ENCODE results near the gene PCIF1. TPM values are rescaled to one million over a fixed set of nuclear protein-coding genes. Genes with fewer than 3 reads are reported as not detected.

PCIF1 gene
- total RNA-seq, 2 experiments from 2014 or later, result 100 TPM

DNA sequence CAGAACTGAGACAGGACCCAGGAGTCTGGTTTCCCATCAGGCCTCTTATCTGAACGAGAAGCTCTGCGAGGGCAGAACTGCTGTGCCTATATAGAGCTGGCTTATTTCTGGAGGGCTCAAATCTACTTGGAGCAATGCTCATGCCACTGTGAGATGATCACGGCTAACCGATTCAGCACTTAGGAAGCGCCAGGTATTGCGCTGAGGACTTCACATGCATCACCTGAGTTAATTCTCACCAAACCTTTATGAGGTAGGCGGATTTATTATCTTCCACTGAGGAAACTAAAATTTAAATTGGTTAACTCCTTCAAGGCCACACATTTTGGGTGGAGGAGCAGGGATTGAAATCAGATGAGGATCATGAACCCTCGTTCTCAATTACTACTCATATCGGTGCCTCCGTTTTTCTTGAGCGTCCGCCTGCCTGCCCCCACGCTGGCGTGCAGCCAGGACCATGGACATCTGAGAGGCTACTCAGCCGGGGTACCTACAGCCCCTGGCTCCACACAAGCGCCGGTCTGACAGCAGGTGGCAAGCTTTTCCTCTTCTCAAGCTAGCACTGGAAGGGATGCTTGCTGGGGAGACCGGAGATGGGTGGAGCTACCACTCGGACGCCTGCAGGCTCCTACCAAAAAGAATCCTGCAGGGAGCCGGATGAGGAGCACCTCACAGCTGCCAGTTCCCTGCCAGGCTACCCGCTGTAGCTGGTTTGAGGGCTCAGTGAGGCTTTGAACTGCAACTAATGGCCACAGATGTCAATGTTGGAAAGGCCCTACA is 1.0 kb upstream of the PCIF1 start:
- H3K9me3 Mint-ChIP-seq, result no peaks in the 10 kb centered on the region
- Histone ChIP-seq H3K27ac (ENCODE audit: low read depth in 1 of 2, low read length in 2 of 2) (peak overlapping the region; percentile 96 to 99), H3K27me3 (ENCODE audit: control insufficient read depth in 1 of 2, insufficient read depth in 2 of 2, low read length in 2 of 2) (no peaks in the 10 kb centered on the region), H3K36me3 (ENCODE audit: insufficient read depth, low read length) (peaks cover 17% of the 10 kb centered on the region), H3K4me3 (ENCODE audit: low read length) (peak overlapping the region; percentile 100), H3K4me1 (ENCODE audit: insufficient read depth, low read length) (peaks cover 36% of the 10 kb centered on the region), H3K9me3 (ENCODE audit: control insufficient read depth in 1 of 2, insufficient read depth in 1 of 2, low read length in 2 of 2) (no peaks in the 10 kb centered on the region)
- H3K36me3 Mint-ChIP-seq (ENCODE audit: low read depth), result peaks cover 34% of the 10 kb centered on the region
- peak overlapping the region; percentile 98 for H3K4me3 Mint-ChIP-seq
- TF ChIP-seq, protein P1, sequence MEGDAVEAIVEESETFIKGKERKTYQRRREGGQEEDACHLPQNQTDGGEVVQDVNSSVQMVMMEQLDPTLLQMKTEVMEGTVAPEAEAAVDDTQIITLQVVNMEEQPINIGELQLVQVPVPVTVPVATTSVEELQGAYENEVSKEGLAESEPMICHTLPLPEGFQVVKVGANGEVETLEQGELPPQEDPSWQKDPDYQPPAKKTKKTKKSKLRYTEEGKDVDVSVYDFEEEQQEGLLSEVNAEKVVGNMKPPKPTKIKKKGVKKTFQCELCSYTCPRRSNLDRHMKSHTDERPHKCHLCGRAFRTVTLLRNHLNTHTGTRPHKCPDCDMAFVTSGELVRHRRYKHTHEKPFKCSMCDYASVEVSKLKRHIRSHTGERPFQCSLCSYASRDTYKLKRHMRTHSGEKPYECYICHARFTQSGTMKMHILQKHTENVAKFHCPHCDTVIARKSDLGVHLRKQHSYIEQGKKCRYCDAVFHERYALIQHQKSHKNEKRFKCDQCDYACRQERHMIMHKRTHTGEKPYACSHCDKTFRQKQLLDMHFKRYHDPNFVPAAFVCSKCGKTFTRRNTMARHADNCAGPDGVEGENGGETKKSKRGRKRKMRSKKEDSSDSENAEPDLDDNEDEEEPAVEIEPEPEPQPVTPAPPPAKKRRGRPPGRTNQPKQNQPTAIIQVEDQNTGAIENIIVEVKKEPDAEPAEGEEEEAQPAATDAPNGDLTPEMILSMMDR (IDR thresholded peaks at IDR 0.05), result peak; percentile 39
- peak overlapping the region; percentile 97 for H3K27ac Mint-ChIP-seq
- peak; percentile 22 to 80 (median 51) for DNase-seq
- ChIA-PET POLR2A (interaction anchor here (1.1 to 6.8 kb wide), 21 partner anchors 9 to 570 kb away, joined by 3 to 195 read pairs (median 10); partner anchors contain the start of genes ACOT8, CTSA, DNTTIP1 and ELMO2), CTCF (interaction anchor here (0.6 to 2.2 kb wide), 7 partner anchors 15 to 58 kb away, joined by 3 to 20 read pairs (median 4); partner anchors contain the start of genes CTSA and ZNF335)
- intact Hi-C loops (cut with DNase I, micrococcal nuclease), result loop anchor here (1.0 to 5.0 kb wide), 9 partner anchors 23 to 429 kb away; partner anchors contain the start of genes CTSA (in 2 of the 2), NEURL2 (in 2 of the 2), ACOT8 (in 1 of the 2) and NCOA5 (in 1 of the 2)
- no peaks in the 10 kb centered on the region for H3K27me3 Mint-ChIP-seq
- peak; percentile 8 for ATAC-seq (ENCODE audit: poor library complexity)
- peaks cover 33% of the 10 kb centered on the region for H3K4me1 Mint-ChIP-seq (ENCODE audit: low read depth)

DNA sequence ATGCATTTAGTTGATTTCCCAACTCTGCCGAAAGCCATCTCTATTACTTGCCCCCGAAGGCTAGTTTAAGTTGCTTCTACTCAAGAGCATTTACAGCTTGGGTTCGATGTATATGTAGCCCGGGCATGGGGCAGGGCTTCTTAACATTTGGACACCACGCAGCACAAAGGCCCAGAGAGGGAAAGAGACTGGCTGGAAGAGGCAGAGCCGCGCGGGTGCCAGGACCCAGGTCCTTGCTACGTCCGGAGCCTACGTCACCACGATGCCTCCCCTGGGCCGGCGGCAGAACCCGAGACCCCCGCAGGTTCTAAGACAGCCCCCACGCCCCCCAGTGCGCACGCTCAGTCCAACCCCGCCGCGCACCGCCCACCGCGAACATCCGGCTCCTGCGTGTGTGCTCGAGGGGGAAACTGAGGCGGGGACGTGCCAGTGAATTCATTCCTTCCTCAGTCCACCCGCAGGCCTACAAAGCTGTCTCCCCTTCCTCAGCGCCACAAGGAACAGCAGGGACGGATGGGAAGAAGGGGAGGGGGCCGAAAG is 367 bp upstream of the PCIF1 start:
- Mint-ChIP-seq H3K9me3 (no peaks in the 10 kb centered on the region), H3K4me1 (ENCODE audit: low read depth) (peaks cover 34% of the 10 kb centered on the region), H3K27ac (peak overlapping the region; percentile 97), H3K36me3 (ENCODE audit: low read depth) (peaks cover 41% of the 10 kb centered on the region), H3K27me3 (no peaks in the 10 kb centered on the region), H3K4me3 (peak overlapping the region; percentile 98)
- TF ChIP-seq, protein P1 (IDR thresholded peaks at IDR 0.05), result no peak
- POLR2A ChIA-PET, result interaction anchor here (0.8 to 6.8 kb wide), 29 partner anchors 8 to 1049 kb away, joined by 3 to 195 read pairs (median 10); partner anchors contain the start of genes ACOT8, CTSA, DNTTIP1 and ELMO2
- Histone ChIP-seq H3K27me3 (ENCODE audit: control insufficient read depth in 1 of 2, insufficient read depth in 2 of 2, low read length in 2 of 2) (no peaks in the 10 kb centered on the region), H3K27ac (ENCODE audit: low read depth in 1 of 2, low read length in 2 of 2) (peak overlapping the region; percentile 96 to 99), H3K9me3 (ENCODE audit: control insufficient read depth in 1 of 2, insufficient read depth in 1 of 2, low read length in 2 of 2) (no peaks in the 10 kb centered on the region), H3K4me1 (ENCODE audit: insufficient read depth, low read length) (peaks cover 40% of the 10 kb centered on the region), H3K36me3 (ENCODE audit: insufficient read depth, low read length) (peaks cover 23% of the 10 kb centered on the region), H3K4me3 (ENCODE audit: low read length) (peak overlapping the region; percentile 100)
- DNase-seq (no peak), ATAC-seq (ENCODE audit: poor library complexity) (peak; percentile 0)
- CTCF ChIA-PET, result interaction anchor here (0.6 to 2.3 kb wide), 8 partner anchors 16 to 59 kb away, joined by 3 to 20 read pairs (median 5); partner anchors contain the start of genes CTSA and ZNF335
- intact Hi-C loops (cut with DNase I, micrococcal nuclease), result loop anchor here (1.0 to 5.0 kb wide), 8 partner anchors 38 to 428 kb away; partner anchors contain the start of genes CTSA (in 2 of the 2), NEURL2 (in 2 of the 2), ACOT8 (in 1 of the 2) and NCOA5 (in 1 of the 2)

DNA sequence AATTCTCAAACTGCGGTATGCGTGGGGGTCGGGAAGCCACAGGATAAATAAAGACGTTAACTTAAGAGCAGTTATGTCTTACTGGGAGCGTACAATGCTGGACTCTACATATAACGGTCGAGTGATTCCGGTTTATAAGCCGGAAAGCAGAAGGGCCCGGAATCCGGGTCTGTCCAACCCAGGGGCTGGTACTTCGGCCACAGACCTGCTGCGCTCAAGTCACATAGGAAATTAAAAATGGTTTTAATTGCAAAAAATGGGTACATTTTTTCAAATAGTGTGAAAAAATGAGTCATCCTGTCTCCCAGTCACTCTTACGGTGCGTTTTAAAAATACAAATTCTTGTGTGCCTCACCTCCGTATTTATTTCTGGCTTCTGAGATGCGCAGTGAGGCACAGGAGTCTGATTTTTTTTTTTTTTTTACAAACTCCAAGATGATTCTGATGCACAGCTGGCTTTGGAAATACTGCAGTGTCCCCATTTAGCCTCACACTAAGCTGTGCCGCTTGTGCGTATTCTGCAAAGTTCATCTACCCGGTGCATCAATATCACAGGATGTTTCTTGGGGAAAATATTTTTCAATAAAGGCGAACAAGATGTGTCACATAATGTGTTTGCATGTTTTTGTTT is 1.0 kb downstream of the PCIF1 start:
- Histone ChIP-seq H3K36me3 (ENCODE audit: insufficient read depth, low read length) (peaks cover 37% of the 10 kb centered on the region), H3K4me1 (ENCODE audit: insufficient read depth, low read length) (peaks cover 40% of the 10 kb centered on the region), H3K9me3 (ENCODE audit: control insufficient read depth in 1 of 2, insufficient read depth in 1 of 2, low read length in 2 of 2) (no peaks in the 10 kb centered on the region), H3K27ac (ENCODE audit: low read depth in 1 of 2, low read length in 2 of 2) (peak overlapping the region; percentile 93 to 99), H3K4me3 (ENCODE audit: low read length) (peak overlapping the region; percentile 100), H3K27me3 (ENCODE audit: control insufficient read depth in 1 of 2, insufficient read depth in 2 of 2, low read length in 2 of 2) (no peaks in the 10 kb centered on the region)
- Mint-ChIP-seq H3K4me3 (peak overlapping the region; percentile 98), H3K27me3 (no peaks in the 10 kb centered on the region), H3K4me1 (ENCODE audit: low read depth) (peaks cover 34% of the 10 kb centered on the region), H3K9me3 (no peaks in the 10 kb centered on the region), H3K27ac (peak overlapping the region; percentile 97), H3K36me3 (ENCODE audit: low read depth) (peaks cover 54% of the 10 kb centered on the region)
- ATAC-seq (ENCODE audit: poor library complexity) (peak; percentile 29), DNase-seq (peak in 1 of 14 experiments; percentile 15)
- CTCF ChIA-PET, result interaction anchor here (2.1 to 2.3 kb wide), 2 partner anchors 35 to 45 kb away, joined by 6 to 7 read pairs; no protein-coding TSS in a partner anchor
- TF ChIP-seq, protein P1 (IDR thresholded peaks at IDR 0.05), result no peak
- intact Hi-C loops (cut with DNase I, micrococcal nuclease), result loop anchor here (1.0 to 2.0 kb wide), 6 partner anchors 37 to 471 kb away; partner anchors contain the start of genes ACOT8 (in 1 of the 2), CTSA (in 1 of the 2), ELMO2 (in 1 of the 2) and NCOA5 (in 1 of the 2)
- POLR2A ChIA-PET, result interaction anchor here (0.7 to 6.8 kb wide), 36 partner anchors 8 to 968 kb away, joined by 3 to 195 read pairs (median 9); partner anchors contain the start of genes ACOT8, CTSA, DNTTIP1 and ELMO2

All from CD4-positive, alpha-beta T cell (primary cell).